ENCODE measurements around the gene GNG4. TPM values are rescaled to one million over a fixed set of nuclear protein-coding genes. Genes with fewer than 3 reads are reported as not detected.
"Not testable (repeated sequence)": the region's sequence is repeated elsewhere in the genome, so short reads cannot be mapped to it uniquely, and the experiment has no call there.

Gene GNG4
- total RNA-seq, 2 donors from 2014 or later = 0.05 TPM; not detected in 1

- ATAC-seq = no peak
- no peak for DNase-seq
- intact Hi-C loops (cut with DNase I) = no loop called here
Observed at GRCh38 chr1:235595079-235595478, 54.5 kb downstream of the GNG4 start.

- intact Hi-C loops (cut with DNase I); DNase-seq; ATAC-seq: not testable (repeated sequence)
Observed at GRCh38 chr1:235594281-235594895, 55.2 kb downstream of the GNG4 start.

- DNase-seq (no peak), ATAC-seq (peak in 1 of 2 donors; percentile 74)
- intact Hi-C loops (cut with DNase I) = no loop called here
Observed at GRCh38 chr1:235588916-235589515, 60.6 kb downstream of the GNG4 start.

- intact Hi-C loops (cut with DNase I) = no loop called here
- ATAC-seq (no peak), DNase-seq (no peak)
Observed at GRCh38 chr1:235588156-235588555, 61.4 kb downstream of the GNG4 start.

GRCh38 chr1:235586992-235587391, 62.6 kb downstream of the GNG4 start:
- DNase-seq = no peak
- ATAC-seq = no peak
- intact Hi-C loops (cut with DNase I) = no loop called here

GRCh38 chr1:235586413-235586812, 63.2 kb downstream of the GNG4 start:
- ATAC-seq (no peak), DNase-seq (no peak)
- intact Hi-C loops (cut with DNase I) = no loop called here

GRCh38 chr1:235584973-235585372, 64.6 kb downstream of the GNG4 start:
- DNase-seq (no peak), ATAC-seq (no peak)
- intact Hi-C loops (cut with DNase I) = no loop called here

GRCh38 chr1:235583511-235584001, 66.0 kb downstream of the GNG4 start:
- DNase-seq = no peak
- intact Hi-C loops (cut with DNase I) = no loop called here
- no peak for ATAC-seq

GRCh38 chr1:235582130-235582529, 67.5 kb downstream of the GNG4 start:
- no peak for ATAC-seq
- DNase-seq = no peak

GRCh38 chr1:235579891-235580290, 69.7 kb downstream of the GNG4 start:
- intact Hi-C loops (cut with DNase I) = no loop called here
- DNase-seq (no peak), ATAC-seq (no peak)

More at GRCh38 chr1:235582130-235582529, 67.5 kb downstream of the GNG4 start:
- intact Hi-C loops (cut with DNase I) = no loop called here

- peak in 1 of 2 donors; percentile 93 for ATAC-seq
- intact Hi-C loops (cut with DNase I) = no loop called here
- no peak for DNase-seq
Observed at GRCh38 chr1:235575597-235575996, 74.0 kb downstream of the GNG4 start.

- DNase-seq (no peak), ATAC-seq (no peak)
- intact Hi-C loops (cut with DNase I) = no loop called here
Observed at GRCh38 chr1:235573880-235574279, 75.7 kb downstream of the GNG4 start.

- DNase-seq; intact Hi-C loops (cut with DNase I): not testable (repeated sequence)
Observed at GRCh38 chr1:235572971-235573370, 76.6 kb downstream of the GNG4 start.

GRCh38 chr1:235571482-235571881, 78.1 kb downstream of the GNG4 start:
- intact Hi-C loops (cut with DNase I) = no loop called here
- no peak for ATAC-seq

More at GRCh38 chr1:235572971-235573370, 76.6 kb downstream of the GNG4 start:
- not testable (repeated sequence) for ATAC-seq

GRCh38 chr1:235567812-235568503, 81.6 kb downstream of the GNG4 start:
- ATAC-seq = no peak
- DNase-seq = no peak
- intact Hi-C loops (cut with DNase I) = no loop called here

More at GRCh38 chr1:235571482-235571881, 78.1 kb downstream of the GNG4 start:
- no peak for DNase-seq

GRCh38 chr1:235566084-235566483, 83.5 kb downstream of the GNG4 start:
- ATAC-seq (no peak), DNase-seq (no peak)
- intact Hi-C loops (cut with DNase I) = no loop called here

GRCh38 chr1:235563513-235564061, 86.0 kb downstream of the GNG4 start:
- ATAC-seq (no peak), DNase-seq (no peak)
- intact Hi-C loops (cut with DNase I) = no loop called here

GRCh38 chr1:235562589-235562988, 87.0 kb downstream of the GNG4 start:
- ATAC-seq = no peak
- intact Hi-C loops (cut with DNase I) = no loop called here
- no peak for DNase-seq

GRCh38 chr1:235558621-235559169, 90.9 kb downstream of the GNG4 start:
- DNase-seq (no peak), ATAC-seq (no peak)
- intact Hi-C loops (cut with DNase I) = no loop called here

GRCh38 chr1:235557495-235557894, 92.1 kb downstream of the GNG4 start:
- intact Hi-C loops (cut with DNase I) = no loop called here
- DNase-seq (no peak), ATAC-seq (no peak)

Data from left cardiac atrium (tissue), 4 donors.